HepG2 (cell line): Measurements from ENCODE around the gene NEAT1. TPM values are rescaled to one million over a fixed set of nuclear protein-coding genes. Genes with fewer than 3 reads are reported as not detected.
A peak's percentile ranks its signal among the peaks of the same experiment; 100 is the strongest.

Source experiments
- BHLHE40 ChIP-seq: IDR thresholded peaks from 2 replicates; pipeline ENCODE4 v1.6.1; 2011; ENCODE audit warnings: low read length, improper control_type of control experiment
- CEBPZ ChIP-seq: IDR thresholded peaks from 2 replicates; pipeline ENCODE4 v1.6.1; 2012; ENCODE audit warnings: low read length, improper control_type of control experiment
- CHD2 ChIP-seq: IDR thresholded peaks from 2 replicates; pipeline ENCODE4 v1.6.1; 2011; ENCODE audit warnings: low read depth, low read length, improper control_type of control experiment
- FOXO1 ChIP-seq: sonication (generic); formaldehyde crosslinking; IDR thresholded peaks from 2 replicates; pipeline ENCODE4 v1.4.0; 2020; ENCODE audit warnings: missing genetic modification reagents
- HIC2 ChIP-seq: sonication (generic); formaldehyde crosslinking; IDR thresholded peaks from 2 replicates; pipeline ENCODE4 v1.9.0; 2022; ENCODE audit warnings: low read depth, missing genetic modification reagents
- MAFF ChIP-seq: IDR thresholded peaks from 2 replicates; pipeline ENCODE4 v1.6.1; 2011; ENCODE audit warnings: low read depth, low read length, improper control_type of control experiment
- MIXL1 ChIP-seq: IDR thresholded peaks from 2 replicates; pipeline ENCODE4 v1.6.1; 2016
- MLLT10 ChIP-seq: sonication (generic); formaldehyde crosslinking; IDR thresholded peaks from 2 replicates; pipeline ENCODE4 v1.4.0; 2020; ENCODE audit warnings: missing genetic modification reagents
- MXD1 ChIP-seq: sonication (generic); formaldehyde crosslinking; IDR thresholded peaks from 2 replicates; pipeline ENCODE4 v1.4.0; 2020; ENCODE audit warnings: mild to moderate bottlenecking, missing genetic modification reagents
- NR2F1 ChIP-seq, 2 experiments: fragments of 450-650 bp in 1 of 2; formaldehyde crosslinking in 1 of 2; IDR thresholded peaks; 2 replicates each; pipeline versions ENCODE4 v1.5.0 to v1.6.1; 2016 to 2020; ENCODE audit warnings: mild to moderate bottlenecking in 1 of 2, missing compliant biosample characterization in 1 of 2, missing genetic modification reagents in 1 of 2, moderate library complexity in 1 of 2
- PAWR ChIP-seq: sonication (generic); formaldehyde crosslinking; IDR thresholded peaks from 2 replicates; pipeline ENCODE4 v1.4.0; 2020; ENCODE audit warnings: missing genetic modification reagents, mild to moderate bottlenecking, borderline replicate concordance
- POLR2A ChIP-seq, 2 experiments: IDR thresholded peaks; 2 replicates each; pipeline ENCODE4 v1.6.1; 2011; ENCODE audit warnings: low read depth in 2 of 2, low read length in 2 of 2, mild to moderate bottlenecking in 1 of 2, moderate library complexity in 1 of 2; ENCODE audit not compliant: insufficient read depth in 1 of 2
- POLR2AphosphoS2 ChIP-seq: IDR thresholded peaks from 2 replicates; pipeline ENCODE4 v1.6.1; 2011; ENCODE audit warnings: low read depth, low read length, improper control_type of control experiment
- RERE ChIP-seq: IDR thresholded peaks from 2 replicates; pipeline ENCODE4 v1.6.1; 2016; ENCODE audit warnings: low read depth, missing genetic modification reagents, missing compliant biosample characterization
- ZC3H4 ChIP-seq: sonication (generic); formaldehyde crosslinking; IDR thresholded peaks from 2 replicates; pipeline ENCODE4 v1.4.0; 2020; ENCODE audit warnings: missing genetic modification reagents, borderline replicate concordance
- ZMYM4 ChIP-seq: sonication (generic); formaldehyde crosslinking; IDR thresholded peaks from 2 replicates; pipeline ENCODE4 v1.8.1; 2023; ENCODE audit warnings: mild to moderate bottlenecking, missing genetic modification reagents
- ZNF263 ChIP-seq: sonication (generic); formaldehyde crosslinking; IDR thresholded peaks from 2 replicates; pipeline ENCODE4 v1.4.0; 2020; ENCODE audit warnings: missing genetic modification reagents
- ZNF614 ChIP-seq: IDR thresholded peaks from 2 replicates; pipeline ENCODE4 v1.6.1; 2018; ENCODE audit warnings: missing biosample characterization, missing genetic modification reagents, inconsistent platforms, borderline replicate concordance
- polyA plus RNA-seq, 8 experiments: library from polyadenylated mRNA; depleted of rRNA in 3 of 8; stranded (reverse) in 7 of 8; unstranded in 1 of 8; fragments of >200 nt; fragmentation: Illumina TruSeq in 4 of 8; extraction: Trizol in 4 of 8; gene quantifications; 2 replicates each; pipeline versions ENCODE4 v1.2.1 to v1.2.3, GENCODE V29; 2011 to 2016; ENCODE audit warnings: low read depth in 4 of 8, missing spikeins in 1 of 8, mixed read lengths in 1 of 8; ENCODE audit not compliant: insufficient read depth in 1 of 8
- total RNA-seq, 5 experiments: library from RNA; depleted of rRNA; stranded (reverse); fragments of >200 nt; fragmentation: Illumina TruSeq; extraction: Trizol; gene quantifications; 2 replicates each; pipeline ENCODE4 v1.2.3, GENCODE V29; 2016; ENCODE audit warnings: low read depth in 1 of 5

Gene NEAT1
- total and polyA plus RNA-seq, 2 of the 13 experiments (the other 11 are each of a cell fraction or from before 2014, with no cell fraction given): 20.5 to 41.2 TPM

GRCh38 chr11:65425105-65425970 lies 2.7 kb downstream of the NEAT1 start (continued):
- TF ChIP-seq ZNF614 (CRISPR knock-in tag) (no peak), CEBPZ (0 out of 2 replicates have a peak, but pooled peaks have one; percentile 2), MIXL1 (CRISPR knock-in tag) (no peak), ZMYM4 (no peak), ZNF263 (CRISPR knock-in tag) (no peak), ZC3H4 (CRISPR knock-in tag) (peak; percentile 42; the same call in 1 of the 2 replicates), CHD2 (no peak; the same call in 1 of the 2 replicates), POLR2AphosphoS2 (peak; percentile 93), MAFF (0 out of 2 replicates have a peak, but pooled peaks have one; percentile 36), MLLT10 (peak; percentile 78; the same call in 1 of the 2 replicates), NR2F1 (CRISPR knock-in tag; IDR thresholded peaks at IDR 0.05) (0 out of 4 replicates have a peak, but pooled peaks of 1 of the 2 experiments have one; percentile 27), POLR2A (IDR thresholded peaks at IDR 0.05; ENCODE audit: insufficient read depth in 1 of 2, low read depth in 2 of 2, low read length in 2 of 2) (peak in 1 of 2 experiments; percentile 97; a peak in 2 of 4 replicates), HIC2 (no peak), MXD1 (CRISPR knock-in tag) (no peak), BHLHE40 (0 out of 2 replicates have a peak, but pooled peaks have one; percentile 1), PAWR (CRISPR knock-in tag) (no peak), FOXO1 (CRISPR knock-in tag) (no peak), RERE (CRISPR knock-in tag) (no peak)
